Keratinocyte (primary cell): ENCODE data around the gene DKK3. TPM values are rescaled to one million over a fixed set of nuclear protein-coding genes. Genes with fewer than 3 reads are reported as not detected.

Experiments
- DNase-seq: peaks from one replicate; pipeline ENCODE4 v3.0.0-alpha.2; 2011; ENCODE audit warnings: low read depth, missing footprints, low spot score
- FAIRE-seq: peaks from 2 replicates; lab custom pipeline; 2011; peaks lifted over from hg19 to GRCh38; lab: Jason Lieb, UNC
- H2AFZ ChIP-seq: 2 replicates; pipeline ENCODE4 v1.6.0; 2012; ENCODE audit warnings: low read length, control low read depth, inconsistent platforms; ENCODE audit not compliant: control insufficient read depth
- H3K27ac ChIP-seq: 2 replicates; pipeline ENCODE4 v1.5.1; 2011; ENCODE audit warnings: low read length; ENCODE audit not compliant: control insufficient read depth, insufficient read depth
- H3K27me3 ChIP-seq: 3 replicates; pipeline ENCODE4 v1.6.0; 2011; ENCODE audit warnings: low read length; ENCODE audit not compliant: control insufficient read depth, insufficient read depth; ENCODE audit errors: extremely low read depth
- H3K36me3 ChIP-seq, 2 experiments: 2 replicates in 1 of 2; 3 replicates in 1 of 2; pipeline ENCODE4 v1.5.1; 2011; ENCODE audit warnings: low read length in 2 of 2, mild to moderate bottlenecking in 1 of 2; ENCODE audit not compliant: control insufficient read depth in 2 of 2, insufficient read depth in 2 of 2; ENCODE audit errors: extremely low read depth in 1 of 2
- H3K4me1 ChIP-seq: 3 replicates; pipeline ENCODE4 v1.5.1; 2011; ENCODE audit warnings: low read length; ENCODE audit not compliant: control insufficient read depth, insufficient read depth; ENCODE audit errors: extremely low read depth
- H3K4me2 ChIP-seq: 3 replicates; pipeline ENCODE4 v1.6.0; 2011; ENCODE audit warnings: low read depth, low read length; ENCODE audit not compliant: control insufficient read depth, insufficient read depth; ENCODE audit errors: extremely low read depth
- H3K4me3 ChIP-seq, 3 experiments: fragments of 200-600 bp in 1 of 3; sonication (generic) in 1 of 3; 2 replicates in 2 of 3; 3 replicates in 1 of 3; pipeline ENCODE4 v1.5.1; 2011 to 2016; ENCODE audit warnings: low read length in 3 of 3, mild to moderate bottlenecking in 3 of 3, control low read depth in 2 of 3, inconsistent platforms in 1 of 3, low read depth in 1 of 3, mixed read lengths in 1 of 3, mixed run types in 1 of 3, moderate library complexity in 1 of 3; ENCODE audit not compliant: control insufficient read depth in 2 of 3, insufficient read depth in 2 of 3; ENCODE audit errors: extremely low read depth in 1 of 3
- H3K79me2 ChIP-seq: 2 replicates; pipeline ENCODE4 v1.6.0; 2012; ENCODE audit warnings: low read length; ENCODE audit not compliant: control insufficient read depth, insufficient read depth
- H3K9ac ChIP-seq: 3 replicates; pipeline ENCODE4 v1.6.0; 2011; ENCODE audit warnings: low read length; ENCODE audit not compliant: control insufficient read depth, insufficient read depth; ENCODE audit errors: extremely low read depth
- H3K9me1 ChIP-seq: 3 replicates; pipeline ENCODE4 v1.6.0; 2011; ENCODE audit warnings: low read length; ENCODE audit not compliant: control insufficient read depth, insufficient read depth; ENCODE audit errors: extremely low read depth
- H3K9me3 ChIP-seq: 2 replicates; pipeline ENCODE4 v1.5.1; 2012; ENCODE audit warnings: low read depth, low read length; ENCODE audit not compliant: control insufficient read depth
- H4K20me1 ChIP-seq: 3 replicates; pipeline ENCODE4 v1.6.0; 2011; ENCODE audit warnings: low read length; ENCODE audit not compliant: control insufficient read depth, insufficient read depth; ENCODE audit errors: extremely low read depth
- CTCF ChIP-seq, 3 experiments: IDR thresholded peaks in 1 of 3; conservative IDR thresholded peaks in 1 of 3; optimal IDR thresholded peaks in 1 of 3; 2 replicates in 2 of 3; 3 replicates in 1 of 3; pipeline versions ENCODE3 to v1.5.1; 2011; ENCODE audit warnings: low read length in 3 of 3, mild to moderate bottlenecking in 3 of 3, moderate library complexity in 2 of 3, control low read depth in 1 of 3, inconsistent platforms in 1 of 3; ENCODE audit not compliant: insufficient read depth in 2 of 3; ENCODE audit errors: extremely low read depth in 1 of 3
- EZH2 ChIP-seq: IDR thresholded peaks from one replicate; pipeline ENCODE4 v1.6.1; 2012; ENCODE audit warnings: inconsistent platforms, mild to moderate bottlenecking, low read length, moderate library complexity
- dilution Hi-C: fragments of 300-500 bp; cut with MboI; formaldehyde crosslinking; loops from one replicate; pipeline ENCODE4 v1.7.0; 2020; ENCODE audit warnings: low sequenced_read_pairs; ENCODE audit not compliant: extremely low pct_ligation_motif_present
- polyA plus RNA-seq, 5 experiments: library from polyadenylated mRNA; depleted of rRNA in 3 of 5; stranded (reverse) in 3 of 5; stranded (forward) in 1 of 5; unstranded in 1 of 5; fragments of >200 nt; gene quantifications; 1 replicate in 1 of 5; 2 replicates in 3 of 5; 3 replicates in 1 of 5; pipeline versions ENCODE4 v1.2.1 to v1.2.3, GENCODE V29; 2011 to 2012; ENCODE audit warnings: missing spikeins in 2 of 5, low read depth in 1 of 5, low replicate concordance in 1 of 5

Gene DKK3
- polyA plus RNA-seq, 1 donor (not counting 4 experiments of a cell fraction or from before 2014, with no cell fraction given) = 712 TPM

- H3K27me3 ChIP-seq = no peaks in the 10 kb centered on the region
- peak overlapping the region; percentile 19 for H3K27ac ChIP-seq
These were observed 19.7 kb downstream of the DKK3 start for GRCh38 chr11:11988681-11989261.

GRCh38 chr11:11988099-11988651, 20.3 kb downstream of the DKK3 start:
- H3K27ac ChIP-seq = no peak overlapping the region
- H3K4me3 ChIP-seq = no peak overlapping the region
- no peak overlapping the region for H3K9ac ChIP-seq
- H3K9me1 ChIP-seq = no peaks in the 10 kb centered on the region
- peaks cover 47% of the 10 kb centered on the region for H3K79me2 ChIP-seq
- peaks cover 4 to 45% of the 10 kb centered on the region in 2 experiments for H3K36me3 ChIP-seq
- FAIRE-seq (no peak), DNase-seq (no peak)
- H3K27me3 ChIP-seq = no peaks in the 10 kb centered on the region
- dilution Hi-C loops = no loop called here
- TF ChIP-seq CTCF (optimal IDR thresholded peaks at IDR 0.05 in 1 of 3, IDR thresholded peaks at IDR 0.05 in 1 of 3, conservative IDR thresholded peaks at IDR 0.05 in 1 of 3; ENCODE audit: extremely low read depth in 1 of 3, insufficient read depth in 2 of 3, low read length in 3 of 3) = no peak
- TF ChIP-seq EZH2 = no peak
- H3K9me3 ChIP-seq = no peaks in the 10 kb centered on the region
- H4K20me1 ChIP-seq = no peaks in the 10 kb centered on the region
- H2AFZ ChIP-seq = no peak overlapping the region
- H3K4me2 ChIP-seq = no peak overlapping the region
- H3K4me1 ChIP-seq = peaks cover 69% of the 10 kb centered on the region

More at GRCh38 chr11:11988681-11989261, 19.7 kb downstream of the DKK3 start:
- H4K20me1 ChIP-seq = no peaks in the 10 kb centered on the region
- H3K9me3 ChIP-seq = no peaks in the 10 kb centered on the region
- H3K4me3 ChIP-seq = no peak overlapping the region
- FAIRE-seq (no peak), DNase-seq (no peak)
- peaks cover 72% of the 10 kb centered on the region for H3K4me1 ChIP-seq
- no peak overlapping the region for H2AFZ ChIP-seq
- dilution Hi-C loops = no loop called here
- H3K9me1 ChIP-seq = no peaks in the 10 kb centered on the region
- TF ChIP-seq CTCF (optimal IDR thresholded peaks at IDR 0.05 in 1 of 3, IDR thresholded peaks at IDR 0.05 in 1 of 3, conservative IDR thresholded peaks at IDR 0.05 in 1 of 3; ENCODE audit: extremely low read depth in 1 of 3, insufficient read depth in 2 of 3, low read length in 3 of 3) (peak in 2 of 3 experiments; percentile 31 to 32), EZH2 (no peak)
- H3K9ac ChIP-seq = no peak overlapping the region
- H3K4me2 ChIP-seq = no peak overlapping the region
- peaks cover 1 to 39% of the 10 kb centered on the region in 2 experiments for H3K36me3 ChIP-seq
- peaks cover 52% of the 10 kb centered on the region for H3K79me2 ChIP-seq
